ENCODE results near the gene ST6GAL1.

- TF ChIP-seq POLR2A (IDR thresholded peaks at IDR 0.05) (no peak), CTCF (IDR thresholded peaks at IDR 0.05) (no peak)
Measured at GRCh38 chr3:187074846-187075245, 144.5 kb downstream of the ST6GAL1 start.

Data from uterus (tissue), 2 donors.